Ammon's horn (tissue), 1 donor: ENCODE measurements around the gene HIGD1C.

ENCODE experiments used
- DNase-seq: peaks from one replicate; pipeline ENCODE4 v3.0.0-alpha.2; 2016; ENCODE audit warnings: low spot score

Gene HIGD1C

GRCh38 chr12:51018956-51019355, 66.6 kb downstream of the HIGD1C start:
- no peak for DNase-seq

DNA sequence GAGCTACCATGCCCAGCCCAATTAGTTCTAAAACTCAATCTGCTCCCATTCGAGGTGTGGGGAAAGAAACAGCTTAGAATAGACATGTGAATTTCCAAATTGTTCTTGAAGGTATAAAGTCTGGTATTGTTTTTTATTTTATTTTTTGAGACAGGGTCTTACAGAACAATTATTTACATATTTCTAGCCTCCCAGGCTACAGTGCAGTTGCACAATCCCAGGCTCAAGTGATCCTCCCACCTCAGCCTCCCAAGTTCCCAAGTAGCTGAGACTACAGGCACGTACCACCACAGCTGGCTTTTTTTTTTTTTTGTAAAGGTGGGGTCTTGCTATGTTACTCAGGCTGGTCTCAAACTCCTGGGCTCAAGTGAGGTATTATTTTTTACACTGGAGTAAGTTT, 67.6 kb downstream of the HIGD1C start:
- no peak for DNase-seq
